Neural cell (in vitro differentiated cells): ENCODE results near the gene CSNK1G3. TPM values are rescaled to one million over a fixed set of nuclear protein-coding genes. Genes with fewer than 3 reads are reported as not detected.

Source experiments
- H2AFZ ChIP-seq: fragments of 200-600, 300-800 bp; sonication (generic), shearing (Covaris generic); 2 replicates; pipeline ENCODE4 v1.6.0; 2014; ENCODE audit warnings: low read depth, mild to moderate bottlenecking, antibody characterized with exemption, low read length, moderate library complexity
- H3F3A ChIP-seq: fragments of 200-600 bp; shearing (Covaris generic); 2 replicates; pipeline ENCODE4 v1.6.1; 2016; ENCODE audit warnings: mild to moderate bottlenecking, moderate library complexity, mixed read lengths, antibody characterized with exemption, low read length; ENCODE audit not compliant: insufficient read depth, poor library complexity, severe bottlenecking
- H3K27ac ChIP-seq: fragments of 200-600, 300-800 bp; sonication (generic), shearing (Covaris generic); 2 replicates; pipeline ENCODE4 v1.5.1; 2014; ENCODE audit warnings: mild to moderate bottlenecking, low read length, moderate library complexity
- H3K27me3 ChIP-seq: fragments of 300-800, 200-600 bp; sonication (generic), shearing (Covaris generic); 2 replicates; pipeline ENCODE4 v1.6.0; 2014; ENCODE audit warnings: mild to moderate bottlenecking, low read depth, low read length, moderate library complexity; ENCODE audit not compliant: insufficient read depth
- H3K36me3 ChIP-seq: fragments of 300-800, 200-600 bp; sonication (generic), shearing (Covaris generic); 2 replicates; pipeline ENCODE4 v1.5.1; 2014; ENCODE audit warnings: mild to moderate bottlenecking, antibody characterized with exemption, low read length, moderate library complexity; ENCODE audit not compliant: insufficient read depth
- H3K4me2 ChIP-seq: fragments of 300-800, 200-600 bp; sonication (generic), shearing (Covaris generic); 2 replicates; pipeline ENCODE4 v1.6.0; 2014; ENCODE audit warnings: mild to moderate bottlenecking, low read length
- H3K4me3 ChIP-seq: fragments of 300-800, 200-600 bp; sonication (generic), shearing (Covaris generic); 2 replicates; pipeline ENCODE4 v1.5.1; 2014; ENCODE audit warnings: mild to moderate bottlenecking, low read length, moderate library complexity
- H3K79me2 ChIP-seq: fragments of 200-600 bp; shearing (Covaris generic); replicated peaks from 2 replicates; pipeline ENCODE4 v1.6.0; 2014; ENCODE audit warnings: mild to moderate bottlenecking, low read length, moderate library complexity; ENCODE audit not compliant: insufficient read depth
- H3K9ac ChIP-seq: fragments of 300-800, 200-600 bp; sonication (generic), shearing (Covaris generic); 2 replicates; pipeline ENCODE4 v1.6.1; 2016; ENCODE audit warnings: mild to moderate bottlenecking, low read length, mixed read lengths
- H3K9me2 ChIP-seq: fragments of 200-600 bp; shearing (Covaris generic); 2 replicates; pipeline ENCODE4 v1.6.1; 2016; ENCODE audit warnings: mild to moderate bottlenecking, low read length, mixed read lengths; ENCODE audit not compliant: insufficient read depth
- H3K9me3 ChIP-seq: fragments of 200-600, 300-800 bp; sonication (generic), shearing (Covaris generic); 2 replicates; pipeline ENCODE4 v1.6.1; 2016; ENCODE audit warnings: mild to moderate bottlenecking, mixed run types, low read length, moderate library complexity, mixed read lengths
- H4K20me1 ChIP-seq: fragments of 200-600 bp; shearing (Covaris generic); 2 replicates; pipeline ENCODE4 v1.6.1; 2016; ENCODE audit warnings: mild to moderate bottlenecking, mixed run types; ENCODE audit not compliant: insufficient read depth
- CTCF ChIP-seq: fragments of 450-650 bp; IDR thresholded peaks from 2 replicates; pipeline ENCODE4 v1.5.1; 2014; ENCODE audit warnings: antibody characterized with exemption, mild to moderate bottlenecking, moderate library complexity; ENCODE audit not compliant: poor library complexity, severe bottlenecking
- EP300 ChIP-seq: fragments of 450-650 bp; conservative IDR thresholded peaks from 2 replicates; pipeline ENCODE4 v1.6.1; 2014; ENCODE audit warnings: antibody characterized with exemption, mild to moderate bottlenecking, moderate library complexity; ENCODE audit not compliant: poor library complexity, severe bottlenecking
- EZH2 ChIP-seq: fragments of 200-600, 300-800 bp; shearing (Covaris generic), sonication (generic); IDR thresholded peaks from 2 replicates; pipeline ENCODE4 v1.6.1; 2014; ENCODE audit warnings: antibody characterized with exemption, low read length, borderline replicate concordance, mild to moderate bottlenecking; ENCODE audit not compliant: insufficient read depth, poor library complexity, severe bottlenecking
- MXI1 ChIP-seq: fragments of 450-650 bp; conservative IDR thresholded peaks from 2 replicates; pipeline ENCODE4 v1.6.1; 2014; ENCODE audit warnings: antibody characterized with exemption, mild to moderate bottlenecking; ENCODE audit not compliant: poor library complexity, severe bottlenecking
- POLR2AphosphoS5 ChIP-seq: IDR thresholded peaks from 2 replicates; pipeline ENCODE4 v1.6.1; 2012
- RAD21 ChIP-seq: fragments of 450-650 bp; conservative IDR thresholded peaks from 2 replicates; pipeline ENCODE4 v1.6.1; 2014; ENCODE audit warnings: antibody characterized with exemption, mild to moderate bottlenecking, moderate library complexity
- SMC3 ChIP-seq: fragments of 450-650 bp; conservative IDR thresholded peaks from 2 replicates; pipeline ENCODE4 v1.6.1; 2014; ENCODE audit warnings: antibody characterized with exemption, mild to moderate bottlenecking, moderate library complexity; ENCODE audit not compliant: poor library complexity
- TAF1 ChIP-seq: IDR thresholded peaks from 2 replicates; pipeline ENCODE4 v1.6.1; 2012; ENCODE audit warnings: low read depth
- polyA plus RNA-seq: library from polyadenylated mRNA; depleted of rRNA; stranded (reverse); fragments of >200 nt; gene quantifications from 2 replicates; pipeline ENCODE4 v1.2.3, GENCODE V29; 2014
- TF ChIP-seq, protein P1 (sequence below): IDR thresholded peaks from 2 replicates; pipeline ENCODE4 v1.6.1; 2012; ENCODE audit warnings: borderline replicate concordance

The CSNK1G3 gene
- polyA plus RNA-seq, 1 donor from 2014 or later = 29.1 TPM

- no peak overlapping the region for H3K9ac ChIP-seq
- H3K36me3 ChIP-seq = no peaks in the 10 kb centered on the region
- H3K4me2 ChIP-seq = no peak overlapping the region
- H3K27ac ChIP-seq = no peak overlapping the region
- TF ChIP-seq POLR2AphosphoS5 = no peak
- TF ChIP-seq SMC3 = no peak
- no peak for TF ChIP-seq MXI1
- TF ChIP-seq EZH2 = no peak
- no peak for TF ChIP-seq TAF1
- TF ChIP-seq CTCF = no peak
- no peak for TF ChIP-seq RAD21
- TF ChIP-seq, protein P1, sequence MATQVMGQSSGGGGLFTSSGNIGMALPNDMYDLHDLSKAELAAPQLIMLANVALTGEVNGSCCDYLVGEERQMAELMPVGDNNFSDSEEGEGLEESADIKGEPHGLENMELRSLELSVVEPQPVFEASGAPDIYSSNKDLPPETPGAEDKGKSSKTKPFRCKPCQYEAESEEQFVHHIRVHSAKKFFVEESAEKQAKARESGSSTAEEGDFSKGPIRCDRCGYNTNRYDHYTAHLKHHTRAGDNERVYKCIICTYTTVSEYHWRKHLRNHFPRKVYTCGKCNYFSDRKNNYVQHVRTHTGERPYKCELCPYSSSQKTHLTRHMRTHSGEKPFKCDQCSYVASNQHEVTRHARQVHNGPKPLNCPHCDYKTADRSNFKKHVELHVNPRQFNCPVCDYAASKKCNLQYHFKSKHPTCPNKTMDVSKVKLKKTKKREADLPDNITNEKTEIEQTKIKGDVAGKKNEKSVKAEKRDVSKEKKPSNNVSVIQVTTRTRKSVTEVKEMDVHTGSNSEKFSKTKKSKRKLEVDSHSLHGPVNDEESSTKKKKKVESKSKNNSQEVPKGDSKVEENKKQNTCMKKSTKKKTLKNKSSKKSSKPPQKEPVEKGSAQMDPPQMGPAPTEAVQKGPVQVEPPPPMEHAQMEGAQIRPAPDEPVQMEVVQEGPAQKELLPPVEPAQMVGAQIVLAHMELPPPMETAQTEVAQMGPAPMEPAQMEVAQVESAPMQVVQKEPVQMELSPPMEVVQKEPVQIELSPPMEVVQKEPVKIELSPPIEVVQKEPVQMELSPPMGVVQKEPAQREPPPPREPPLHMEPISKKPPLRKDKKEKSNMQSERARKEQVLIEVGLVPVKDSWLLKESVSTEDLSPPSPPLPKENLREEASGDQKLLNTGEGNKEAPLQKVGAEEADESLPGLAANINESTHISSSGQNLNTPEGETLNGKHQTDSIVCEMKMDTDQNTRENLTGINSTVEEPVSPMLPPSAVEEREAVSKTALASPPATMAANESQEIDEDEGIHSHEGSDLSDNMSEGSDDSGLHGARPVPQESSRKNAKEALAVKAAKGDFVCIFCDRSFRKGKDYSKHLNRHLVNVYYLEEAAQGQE = no peak
- no peak for TF ChIP-seq EP300
- H3K27me3 ChIP-seq = no peaks in the 10 kb centered on the region
- peaks cover 14% of the 10 kb centered on the region for H3K79me2 ChIP-seq
- no peaks in the 10 kb centered on the region for H3K9me2 ChIP-seq
- H3F3A ChIP-seq = no peaks in the 10 kb centered on the region
- H4K20me1 ChIP-seq = no peaks in the 10 kb centered on the region
- no peaks in the 10 kb centered on the region for H3K9me3 ChIP-seq
- no peak overlapping the region for H2AFZ ChIP-seq
- no peak overlapping the region for H3K4me3 ChIP-seq
Measured at GRCh38 chr5:123549256-123549904, 37.4 kb downstream of the CSNK1G3 start.

DNA sequence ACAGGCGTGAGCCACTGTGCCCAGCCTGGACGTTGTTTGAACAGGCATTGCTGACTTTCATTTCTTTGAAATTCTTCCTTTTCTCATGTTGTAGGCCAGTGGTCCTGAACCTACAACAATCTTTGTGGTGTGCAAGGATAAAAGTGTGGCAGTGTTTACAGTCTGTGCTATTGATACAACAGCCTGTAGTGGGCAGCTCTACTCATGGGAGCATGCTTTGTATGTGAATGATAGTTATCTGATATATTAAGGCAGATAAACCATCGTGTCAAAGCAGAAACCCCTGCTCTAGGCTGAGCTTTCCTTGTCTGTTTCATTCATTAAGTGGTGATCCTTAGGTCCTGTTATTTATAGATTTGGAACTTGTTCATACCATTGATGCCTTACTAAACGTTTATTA is 42.6 kb downstream of the CSNK1G3 start:
- Histone ChIP-seq H3F3A (no peaks in the 10 kb centered on the region), H4K20me1 (no peaks in the 10 kb centered on the region), H3K79me2 (no peaks in the 10 kb centered on the region), H3K9me3 (no peaks in the 10 kb centered on the region), H3K36me3 (no peaks in the 10 kb centered on the region), H3K9ac (no peak overlapping the region), H3K27me3 (no peaks in the 10 kb centered on the region), H3K9me2 (no peaks in the 10 kb centered on the region), H3K27ac (no peak overlapping the region), H3K4me2 (no peak overlapping the region), H3K4me3 (no peak overlapping the region), H2AFZ (no peak overlapping the region)
- TF ChIP-seq TAF1 (no peak), EZH2 (no peak), EP300 (no peak), MXI1 (no peak), SMC3 (no peak), RAD21 (no peak)
- TF ChIP-seq, protein P1 = no peak
